Central memory CD4-positive, alpha-beta T cell (primary cell): ENCODE data around the gene SERAC1.

Source experiments
- DNase-seq: peaks from one replicate; pipeline ENCODE4 v3.0.0; 2022

The SERAC1 gene

DNA sequence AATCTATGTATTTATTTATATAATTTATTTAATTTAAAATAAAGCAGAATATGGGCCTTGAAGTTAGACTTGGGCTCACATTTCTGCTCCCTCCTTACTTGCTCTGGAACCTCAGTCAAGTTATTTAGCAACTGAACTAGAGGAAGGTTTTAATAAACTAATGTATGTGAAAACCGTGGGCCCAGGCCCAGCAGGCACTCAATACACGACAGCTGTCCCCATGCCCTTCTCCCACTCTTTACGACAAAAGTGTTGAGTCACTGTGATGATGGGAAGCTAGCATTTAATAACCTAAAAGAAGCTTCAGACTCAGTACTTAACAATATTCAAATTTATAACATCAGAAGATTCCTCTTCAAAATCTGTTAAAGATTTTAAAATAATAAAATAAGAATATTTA, 46.7 kb downstream of the SERAC1 start:
- no peak for DNase-seq

DNA sequence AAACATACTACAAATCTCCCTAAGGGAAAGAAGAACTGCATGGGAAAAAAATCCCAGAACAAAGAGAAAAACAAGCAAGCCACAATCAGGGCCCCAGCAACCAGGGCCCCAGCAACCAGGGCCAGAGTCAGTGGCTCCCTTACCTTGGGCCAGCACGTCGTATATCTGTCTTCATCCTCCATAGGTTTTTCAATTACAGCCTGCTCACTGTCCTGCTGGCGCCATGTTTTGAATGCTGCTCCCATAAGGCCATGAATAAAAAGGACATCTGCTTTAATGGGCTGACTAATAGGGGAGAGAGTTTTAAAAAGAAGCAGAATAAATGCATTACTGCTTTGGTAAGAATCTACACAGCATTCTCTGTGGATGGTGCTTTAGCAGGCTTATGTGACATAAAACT, 49.2 kb downstream of the SERAC1 start:
- DNase-seq = no peak

DNA sequence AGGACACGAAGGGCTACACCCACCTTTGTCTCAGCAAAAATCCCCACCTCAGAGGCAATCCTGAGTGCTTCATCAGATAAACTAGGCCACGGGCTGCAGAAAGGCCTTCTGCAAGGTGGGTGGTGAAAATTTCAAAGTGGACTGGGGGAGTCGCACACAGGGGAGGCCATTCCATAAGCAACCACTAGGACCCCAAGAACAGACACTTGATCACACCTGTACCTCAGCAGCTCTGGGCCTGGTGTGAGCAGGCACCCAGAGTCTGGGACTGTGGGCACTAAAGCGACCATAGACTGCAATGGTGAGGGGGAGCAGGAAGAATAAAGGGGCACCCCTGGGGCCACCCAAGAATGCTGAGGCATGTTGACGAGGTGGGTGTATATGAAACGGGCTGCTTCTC, 52.6 kb downstream of the SERAC1 start:
- no peak for DNase-seq

DNA sequence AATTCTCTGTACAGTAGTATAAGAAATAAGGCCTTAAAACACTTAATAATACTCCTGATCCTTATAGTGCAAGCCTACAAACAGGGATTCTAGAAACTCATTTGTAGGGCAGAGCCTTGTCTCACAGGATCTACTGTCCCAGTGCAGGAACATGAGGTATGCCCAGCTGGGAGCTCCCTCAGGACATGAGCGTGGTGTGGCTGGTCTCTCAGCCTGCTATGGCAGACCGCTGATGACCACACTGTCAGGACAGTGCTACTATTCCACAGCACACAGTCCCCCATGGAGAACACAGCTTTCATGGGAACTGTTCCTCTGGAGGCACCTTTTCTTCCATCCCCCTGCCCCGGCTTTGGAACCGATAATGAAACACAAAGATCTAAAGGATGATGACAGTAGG, 53.0 kb downstream of the SERAC1 start:
- no peak for DNase-seq

DNA sequence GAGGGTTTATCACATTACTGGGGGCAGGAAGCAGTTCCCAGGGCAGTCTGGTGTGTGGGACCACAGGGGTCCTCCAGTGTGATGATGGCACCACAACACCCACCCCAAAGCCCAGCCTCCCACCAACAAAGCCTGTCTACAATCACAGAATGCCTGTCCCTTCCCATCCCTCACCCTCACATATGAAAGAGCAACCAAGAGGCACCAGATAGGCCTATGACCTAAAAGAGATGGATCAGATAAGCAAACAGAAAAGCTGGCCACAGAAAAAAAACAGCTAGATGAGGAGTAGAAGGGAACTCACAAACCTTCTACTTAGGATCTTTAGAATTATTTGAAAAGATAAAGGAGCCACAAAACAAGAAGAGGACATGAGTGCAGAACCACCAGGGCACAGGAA, 54.3 kb downstream of the SERAC1 start:
- DNase-seq = no peak

DNA sequence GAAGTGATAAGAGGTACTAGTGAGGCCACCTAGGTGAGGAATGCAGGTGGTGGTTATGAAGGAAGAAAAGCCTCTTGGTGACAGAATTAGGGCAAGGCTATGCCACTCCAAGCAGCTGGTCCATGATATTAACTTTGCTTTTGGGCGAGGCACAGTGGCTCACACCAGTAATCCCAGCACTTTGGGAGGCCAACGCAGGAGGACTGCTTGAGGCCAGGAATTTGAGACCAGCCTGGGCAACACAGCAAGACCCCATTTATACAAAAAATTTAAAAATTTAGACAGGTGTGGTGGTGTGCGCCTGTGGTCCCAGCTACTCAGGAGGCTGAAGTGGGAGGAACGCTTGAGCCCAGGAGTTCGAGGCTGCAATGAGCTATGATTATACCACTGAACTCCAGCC, 56.1 kb downstream of the SERAC1 start:
- no peak for DNase-seq

DNA sequence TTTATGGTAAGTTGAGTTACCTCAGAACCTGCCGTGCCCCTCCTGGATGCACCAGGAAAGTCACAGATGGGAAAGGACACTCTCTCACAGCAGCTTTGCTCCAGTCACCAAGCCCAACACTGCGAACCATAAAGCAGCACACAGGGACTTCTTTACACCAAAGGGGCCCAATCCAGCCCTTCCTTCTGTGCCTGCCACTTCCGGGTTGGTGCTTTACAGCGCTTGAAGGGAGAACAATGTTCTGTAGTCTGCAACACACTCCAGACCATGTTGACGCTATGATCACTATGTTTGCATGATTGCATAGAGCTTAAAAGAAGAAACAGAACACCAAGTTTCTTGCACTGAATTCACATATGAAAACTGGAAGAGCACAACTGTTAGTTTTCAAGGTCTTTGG, 57.1 kb downstream of the SERAC1 start:
- no peak for DNase-seq

DNA sequence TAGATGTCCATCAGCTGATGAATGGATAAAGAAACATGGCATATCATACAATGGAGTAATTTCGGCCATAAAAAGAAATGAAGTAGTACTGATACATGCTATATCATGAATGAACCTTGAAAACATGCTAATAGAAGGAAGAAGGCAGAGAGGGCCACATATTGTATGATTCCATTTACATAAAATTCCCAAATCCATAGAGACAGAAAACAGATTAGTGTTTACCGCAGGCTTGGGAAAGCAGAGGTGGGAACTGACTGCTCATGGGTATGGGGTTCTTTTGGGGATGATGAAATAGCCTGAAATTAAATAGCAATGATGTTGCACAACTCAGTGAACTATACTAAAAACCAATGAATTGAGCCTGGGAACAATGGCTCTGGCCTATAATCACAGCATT, 58.3 kb downstream of the SERAC1 start:
- no peak for DNase-seq

DNA sequence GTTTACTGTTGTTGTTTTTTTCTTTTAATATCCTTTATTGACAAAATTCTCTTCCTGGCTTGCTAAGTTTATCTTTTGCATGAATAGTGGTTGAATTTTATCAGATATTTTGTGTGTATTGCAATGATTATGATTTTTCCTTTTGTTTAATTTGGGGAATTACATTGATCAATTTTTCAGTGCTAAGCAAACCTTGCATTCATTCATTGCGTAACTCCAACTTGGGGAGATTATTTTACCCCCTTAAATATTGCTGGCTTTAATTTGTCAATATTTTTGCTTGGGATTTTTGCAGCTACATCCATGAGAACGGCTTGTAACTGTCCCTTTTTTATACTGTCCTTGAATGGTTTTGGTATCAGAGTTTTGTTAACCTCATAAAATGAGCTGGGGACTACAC, 63.4 kb downstream of the SERAC1 start:
- no peak for DNase-seq

DNA sequence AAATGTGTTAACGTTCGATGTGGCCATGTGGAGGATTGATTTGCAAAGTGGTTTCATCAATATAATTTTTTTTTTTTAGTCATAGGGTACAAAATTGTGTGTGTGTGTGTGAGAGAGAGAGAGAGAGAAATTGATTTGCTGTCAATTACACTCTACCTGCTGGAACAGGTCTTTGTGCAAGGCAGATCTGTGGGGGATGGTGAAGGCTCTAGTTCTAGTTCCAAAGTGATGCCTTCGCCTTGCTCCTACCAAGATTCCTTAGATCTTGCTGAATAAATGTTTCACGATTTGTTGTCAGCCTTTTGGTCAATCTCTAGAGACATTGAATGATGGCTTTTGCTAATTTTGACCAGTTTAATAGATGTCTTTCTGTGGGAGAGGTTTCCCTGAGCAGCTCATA, 64.8 kb downstream of the SERAC1 start:
- DNase-seq = no peak

DNA sequence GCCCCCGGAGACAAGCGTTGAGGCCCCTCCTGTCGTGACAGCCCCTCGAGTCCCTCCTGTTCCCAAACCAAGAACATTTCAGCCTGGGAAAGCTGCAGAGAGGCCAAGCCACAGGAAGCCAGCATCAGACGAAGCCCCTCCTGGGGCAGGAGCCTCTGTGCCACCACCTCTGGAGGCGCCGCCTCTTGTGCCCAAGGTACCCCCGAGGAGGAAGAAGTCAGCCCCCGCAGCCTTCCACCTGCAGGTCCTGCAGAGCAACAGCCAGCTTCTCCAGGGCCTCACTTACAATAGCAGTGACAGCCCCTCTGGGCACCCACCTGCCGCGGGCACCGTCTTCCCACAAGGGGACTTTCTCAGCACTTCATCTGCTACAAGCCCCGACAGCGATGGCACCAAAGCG, 72.4 kb downstream of the SERAC1 start:
- no peak for DNase-seq

DNA sequence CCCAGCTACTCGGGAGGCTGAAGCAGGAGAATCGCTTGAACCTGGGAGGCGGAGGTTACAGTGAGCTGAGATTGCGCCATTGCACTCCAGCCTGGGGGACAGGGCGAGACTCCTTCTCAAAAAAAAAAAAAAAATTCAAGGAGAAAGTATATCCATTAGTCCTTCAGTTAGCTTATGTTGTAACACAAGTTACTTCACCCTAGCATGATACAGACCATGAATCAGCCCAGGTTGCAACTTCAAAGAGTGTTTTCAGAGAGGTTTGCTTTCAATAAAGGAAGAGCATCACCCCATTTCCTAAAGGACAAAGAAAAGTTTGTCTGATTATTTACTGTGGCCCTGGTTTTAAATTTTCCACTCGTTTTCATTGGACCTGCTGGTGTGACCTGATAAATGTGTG, 73.0 kb downstream of the SERAC1 start:
- DNase-seq = no peak

DNA sequence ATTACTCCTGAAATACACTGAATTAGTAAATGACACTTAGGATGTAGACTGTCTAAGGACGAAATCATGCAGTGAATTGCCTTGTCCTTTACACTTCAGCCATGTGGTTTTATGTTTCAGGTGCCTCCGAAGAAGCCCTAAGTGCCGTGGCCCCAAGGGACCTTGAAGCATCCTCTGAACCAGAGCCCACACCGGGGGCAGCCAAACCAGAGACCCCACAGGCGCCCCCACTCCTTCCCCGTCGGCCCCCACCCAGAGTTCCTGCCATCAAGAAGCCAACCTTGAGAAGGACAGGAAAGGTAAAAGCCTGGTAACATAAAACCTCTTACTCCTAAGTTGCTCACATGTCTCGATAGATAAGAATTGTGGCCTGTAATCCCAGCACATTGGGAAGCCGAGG, 75.3 kb downstream of the SERAC1 start:
- DNase-seq = no peak

DNA sequence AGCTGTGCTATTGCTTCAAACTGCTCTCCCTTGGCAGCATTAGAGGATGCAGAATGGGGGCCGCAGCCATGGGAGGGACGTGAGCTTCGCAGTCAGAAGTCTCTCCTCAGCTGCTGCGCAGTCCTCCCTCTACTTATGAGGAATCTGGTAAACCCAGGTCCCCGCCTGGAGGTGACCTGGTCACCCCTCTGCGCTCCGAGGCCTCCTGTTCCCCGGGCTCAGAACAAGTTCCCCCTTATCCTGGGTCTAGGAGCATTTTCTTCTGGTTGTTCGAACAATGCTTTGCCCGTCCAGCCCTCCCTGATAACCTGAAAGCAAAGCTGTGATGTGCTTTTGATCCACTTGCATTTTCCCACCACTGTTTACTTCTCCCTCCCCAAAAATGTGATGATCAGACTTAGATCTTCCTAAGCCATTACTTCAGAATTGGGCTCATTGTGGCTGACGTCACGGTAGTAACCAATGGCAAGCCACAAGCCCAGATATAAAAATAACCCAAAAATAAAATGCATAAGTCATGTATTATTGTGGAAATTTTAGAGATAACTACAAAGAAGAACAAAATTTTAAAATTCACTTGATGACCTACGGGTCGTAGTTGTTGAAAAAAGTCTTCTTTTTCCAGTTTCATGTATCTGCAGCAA, 80.7 kb downstream of the SERAC1 start:
- no peak for DNase-seq

DNA sequence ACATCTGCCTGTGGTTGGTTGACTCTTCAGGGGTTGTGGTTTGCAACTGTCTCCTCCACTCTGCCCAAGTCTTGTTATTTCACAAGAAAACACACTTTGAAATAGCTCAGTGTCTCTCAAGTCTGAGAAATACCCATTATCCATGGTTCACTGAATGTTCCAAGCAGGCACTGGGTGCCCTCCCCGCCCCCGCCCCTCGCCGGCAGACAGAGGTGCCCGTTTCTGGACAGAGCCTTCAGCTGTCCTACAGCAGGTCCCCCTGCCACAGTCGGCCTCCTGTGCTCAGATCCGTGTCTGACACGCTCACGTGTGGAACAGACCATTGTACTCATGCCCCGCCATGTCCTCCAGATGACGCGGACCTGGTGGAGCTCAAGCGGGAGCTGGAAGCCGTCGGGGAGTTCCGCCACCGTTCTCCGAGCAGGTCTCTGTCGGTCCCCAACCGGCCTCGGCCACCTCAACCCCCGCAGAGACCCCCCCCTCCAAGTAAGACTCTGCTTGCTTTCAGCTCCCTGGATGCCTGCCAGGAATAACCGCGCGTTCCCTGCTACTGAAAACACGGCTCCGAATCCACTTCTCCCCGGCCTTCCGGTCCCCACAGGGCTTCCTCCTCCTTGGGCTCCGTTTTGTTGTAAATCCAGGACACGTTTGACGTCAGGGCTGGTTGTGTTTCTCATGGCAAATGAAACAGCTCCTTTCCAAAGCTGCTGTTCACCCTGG, 81.4 kb downstream of the SERAC1 start:
- DNase-seq = no peak

DNA sequence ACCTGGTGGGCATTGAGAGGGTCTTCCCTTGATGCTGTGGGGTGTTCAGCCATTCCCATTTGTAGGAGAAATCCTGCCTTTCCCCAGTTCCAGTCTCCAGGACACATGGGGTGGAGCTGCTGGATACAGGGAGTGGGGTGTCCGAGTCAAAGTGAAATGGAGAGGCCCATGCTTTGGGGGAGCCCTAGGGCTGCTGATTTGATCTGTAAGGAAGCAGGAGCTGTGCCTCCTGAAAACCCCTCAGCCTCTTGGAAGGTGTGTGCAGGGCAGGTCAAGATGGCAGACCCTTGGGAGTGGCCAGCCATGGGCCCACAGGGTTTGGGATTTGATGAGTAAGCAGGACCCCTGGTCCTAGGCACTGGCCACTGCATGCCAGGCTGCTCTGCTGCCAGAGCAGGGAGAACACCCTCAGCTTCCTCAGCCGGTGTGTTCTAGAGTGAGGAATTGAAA, 82.0 kb downstream of the SERAC1 start:
- DNase-seq = no peak

DNA sequence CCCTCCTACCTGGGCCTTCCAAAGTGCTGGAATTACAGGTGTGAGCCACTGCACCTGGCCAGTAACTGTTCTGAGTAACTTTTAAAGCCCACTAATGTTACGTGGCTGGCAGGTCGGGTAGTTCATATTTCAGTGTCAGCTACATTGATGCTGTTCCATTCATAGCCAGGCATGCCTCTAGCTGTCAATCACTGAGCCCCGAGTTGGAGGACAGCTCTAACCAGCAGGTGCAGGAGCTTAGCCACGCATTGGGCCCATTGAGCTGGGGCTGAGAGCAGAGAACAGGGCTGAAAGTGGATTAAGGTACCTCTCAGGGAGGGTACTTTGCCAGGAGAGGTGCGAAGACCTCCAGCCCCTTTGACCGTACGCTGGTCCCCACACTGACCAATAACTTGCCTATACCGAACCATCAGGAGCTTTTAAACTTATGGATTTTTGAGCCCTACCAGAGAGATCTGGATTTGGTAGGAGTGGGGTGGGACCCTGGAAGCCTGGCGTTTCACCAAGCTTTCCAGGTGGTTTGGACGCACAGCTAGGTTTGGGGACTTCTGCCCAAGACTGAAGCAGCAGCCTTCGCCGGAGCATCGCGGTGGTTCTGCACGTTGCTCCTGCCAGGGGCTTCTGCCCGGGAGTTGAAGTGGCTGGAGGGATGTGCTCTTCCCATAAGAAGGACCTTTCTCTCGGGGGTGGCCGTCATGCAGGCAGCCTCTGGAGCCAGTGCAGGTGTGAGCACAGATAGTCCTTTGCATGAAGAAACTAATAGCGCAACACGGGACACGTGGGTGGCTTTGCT, 82.6 kb downstream of the SERAC1 start:
- DNase-seq = no peak

DNA sequence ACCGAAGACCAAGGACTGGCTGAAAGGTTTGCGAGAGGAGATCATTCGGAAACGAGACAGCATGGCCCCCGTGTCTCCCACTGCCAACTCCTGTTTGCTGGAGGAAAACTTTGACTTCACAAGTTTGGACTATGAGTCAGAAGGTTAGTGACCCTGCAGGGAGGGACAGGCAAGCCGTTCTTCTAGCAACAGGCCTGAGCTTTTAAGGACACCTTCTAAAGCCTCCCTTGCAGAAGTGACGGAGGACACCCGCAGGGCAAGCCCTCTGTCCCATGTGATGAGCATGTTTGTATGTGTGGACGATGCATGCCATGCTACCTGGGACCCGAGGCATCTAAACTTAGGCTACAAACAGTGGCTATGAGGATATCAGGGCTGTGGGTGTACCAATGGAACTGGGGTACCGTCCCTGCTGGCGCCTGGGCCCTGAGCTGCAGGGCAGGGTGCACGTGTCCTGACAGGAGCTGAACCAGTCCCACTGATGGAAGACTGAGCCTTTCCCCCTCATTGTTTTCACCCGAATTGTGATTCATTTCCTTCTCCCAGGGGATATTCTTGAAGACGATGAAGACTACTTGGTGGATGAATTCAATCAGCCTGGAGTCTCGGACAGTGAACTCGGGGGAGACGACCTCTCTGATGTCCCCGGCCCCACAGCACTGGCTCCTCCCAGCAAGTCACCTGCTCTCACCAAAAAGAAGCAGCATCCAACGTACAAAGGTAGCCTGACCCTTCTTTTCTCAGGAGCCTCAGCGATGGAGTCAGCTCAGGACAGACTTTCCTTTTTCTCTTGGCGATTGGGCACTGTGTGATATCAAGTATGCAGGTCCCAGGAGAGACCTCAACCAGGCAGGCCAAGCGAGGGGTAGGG, 84.4 kb downstream of the SERAC1 start:
- DNase-seq = no peak

DNA sequence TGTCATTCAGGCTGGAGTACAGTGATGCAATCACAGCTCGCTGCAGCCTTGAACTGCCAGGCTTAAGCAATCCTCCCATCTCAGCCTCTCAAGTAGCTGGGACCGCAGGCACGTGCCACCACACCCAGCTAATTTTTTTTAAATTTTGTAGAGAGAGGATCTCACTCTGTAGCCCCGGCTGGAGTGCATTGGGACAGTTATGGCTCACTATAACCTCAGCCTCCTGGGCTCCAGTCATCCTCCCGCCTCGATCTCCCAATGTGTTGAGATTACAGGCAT, 86.5 kb downstream of the SERAC1 start:
- DNase-seq = no peak

DNA sequence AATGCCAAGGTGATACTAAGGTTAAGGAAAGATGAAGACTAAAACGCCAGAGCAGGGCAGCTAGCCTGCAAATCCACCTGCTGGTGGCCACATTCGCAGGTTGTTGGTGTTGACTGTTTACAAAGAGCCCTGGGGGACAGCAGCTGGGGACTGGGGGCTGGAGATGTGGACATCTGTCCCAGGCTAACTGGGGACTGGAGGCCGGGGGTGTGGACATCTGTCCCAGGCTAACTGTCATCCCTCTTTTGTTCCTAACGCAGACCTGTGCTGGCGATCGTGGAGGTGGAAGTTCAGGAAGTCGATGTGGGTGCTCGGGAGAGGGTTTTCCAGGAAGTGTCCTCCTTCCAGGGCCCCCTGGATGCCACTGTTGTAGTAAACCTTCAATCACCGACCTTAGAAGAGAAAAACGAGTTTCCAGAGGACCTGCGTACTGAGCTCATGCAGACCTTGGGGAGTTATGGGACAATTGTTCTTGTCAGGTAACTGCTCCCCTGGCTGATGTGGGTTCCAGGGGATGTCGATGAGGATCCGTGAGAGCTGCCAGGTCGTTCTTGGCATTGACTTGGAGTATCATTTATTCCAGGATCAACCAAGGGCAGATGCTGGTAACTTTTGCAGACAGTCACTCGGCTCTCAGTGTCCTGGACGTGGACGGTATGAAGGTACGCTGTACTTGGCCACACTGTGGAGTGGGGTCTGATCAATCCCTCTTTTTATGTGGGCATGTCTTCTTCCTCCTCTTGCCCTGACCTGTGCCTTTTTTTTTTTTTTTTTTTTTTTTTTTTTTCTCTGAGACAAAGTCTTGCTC, 87.0 kb downstream of the SERAC1 start:
- no peak for DNase-seq

DNA sequence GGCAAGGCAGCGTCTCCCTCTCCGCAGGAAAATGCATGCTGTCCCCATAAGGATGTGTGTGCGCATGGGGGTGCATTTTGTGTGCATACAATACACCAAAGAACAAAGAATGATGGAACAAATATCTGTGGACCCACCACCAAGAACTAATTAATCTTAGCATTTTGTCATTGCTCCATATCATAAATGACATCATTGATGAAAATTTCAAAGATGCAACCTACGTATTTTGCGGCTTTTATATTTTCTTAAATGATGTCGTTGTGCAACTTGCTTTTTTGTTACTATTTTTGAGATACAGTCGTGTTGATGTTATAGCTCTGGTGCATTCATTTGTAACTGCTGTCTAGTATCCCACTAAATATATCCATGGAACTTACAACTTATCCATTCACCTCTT, 89.7 kb downstream of the SERAC1 start:
- DNase-seq = no peak

DNA sequence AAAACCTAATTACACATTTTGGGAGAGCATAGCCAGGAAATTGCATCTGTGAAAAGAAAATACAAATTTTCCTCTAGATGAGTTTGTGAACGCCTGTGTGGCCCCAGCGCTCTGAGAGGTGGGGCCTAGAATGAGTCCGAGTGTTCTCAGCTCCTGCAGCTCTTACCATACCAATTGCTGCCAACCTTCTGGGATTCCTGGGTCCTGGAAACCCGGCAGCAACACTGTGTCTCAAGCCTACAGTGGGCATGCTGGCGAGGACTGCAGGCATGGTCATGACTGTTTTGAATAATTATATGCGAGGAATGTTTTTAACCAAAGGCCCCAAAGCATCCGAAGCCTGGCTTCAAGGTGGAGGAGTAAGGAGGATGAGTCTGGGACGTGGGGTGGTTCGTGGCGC, 90.4 kb downstream of the SERAC1 start:
- no peak for DNase-seq
